Right lung (tissue), 5 donors: ENCODE measurements around the gene MAPK8IP3. TPM values are rescaled to one million over a fixed set of nuclear protein-coding genes. Genes with fewer than 3 reads are reported as not detected.
"Not testable (repeated sequence)": the region's sequence is repeated elsewhere in the genome, so short reads cannot be mapped to it uniquely, and the experiment has no call there.

ENCODE experiments used
- DNase-seq, 2 donors: peaks; one replicate each; pipeline ENCODE4 v3.0.0-alpha.2; 2013
- polyA plus RNA-seq, 5 donors: library from polyadenylated mRNA; unstranded; fragments of 120-200 nt; gene quantifications; one replicate each; pipeline versions ENCODE4 v1.2.1 to v1.2.3, GENCODE V29; 2013; ENCODE audit warnings: inconsistent platforms in 1 of 5, low replicate concordance in 1 of 5; ENCODE audit not compliant: insufficient read length in 5 of 5, insufficient read depth in 1 of 5

MAPK8IP3 gene
- polyA plus RNA-seq, 5 donors, result 45.3 to 74.0 (median 61.9) TPM

DNA sequence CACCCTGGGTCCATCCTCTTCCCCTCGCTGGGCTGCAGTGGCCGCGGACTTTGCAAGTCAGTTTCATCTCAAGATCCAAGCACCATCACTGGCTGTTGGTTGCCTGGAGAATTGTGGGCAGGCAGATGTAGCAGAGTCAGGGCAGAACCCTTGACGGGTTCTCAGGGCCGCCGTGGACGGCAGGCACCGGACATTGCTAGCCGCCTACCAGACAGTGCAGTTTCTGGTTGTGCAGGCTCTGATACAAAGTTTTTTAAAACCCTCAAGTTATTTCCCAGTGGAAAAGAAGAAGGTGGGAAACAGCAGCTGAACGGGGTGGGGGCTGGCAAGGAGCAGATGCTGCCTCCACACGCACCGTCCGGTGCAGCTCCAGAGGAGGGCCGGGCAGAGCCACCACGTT lies 3.4 kb downstream of the MAPK8IP3 start:
- DNase-seq, result no peak

DNA sequence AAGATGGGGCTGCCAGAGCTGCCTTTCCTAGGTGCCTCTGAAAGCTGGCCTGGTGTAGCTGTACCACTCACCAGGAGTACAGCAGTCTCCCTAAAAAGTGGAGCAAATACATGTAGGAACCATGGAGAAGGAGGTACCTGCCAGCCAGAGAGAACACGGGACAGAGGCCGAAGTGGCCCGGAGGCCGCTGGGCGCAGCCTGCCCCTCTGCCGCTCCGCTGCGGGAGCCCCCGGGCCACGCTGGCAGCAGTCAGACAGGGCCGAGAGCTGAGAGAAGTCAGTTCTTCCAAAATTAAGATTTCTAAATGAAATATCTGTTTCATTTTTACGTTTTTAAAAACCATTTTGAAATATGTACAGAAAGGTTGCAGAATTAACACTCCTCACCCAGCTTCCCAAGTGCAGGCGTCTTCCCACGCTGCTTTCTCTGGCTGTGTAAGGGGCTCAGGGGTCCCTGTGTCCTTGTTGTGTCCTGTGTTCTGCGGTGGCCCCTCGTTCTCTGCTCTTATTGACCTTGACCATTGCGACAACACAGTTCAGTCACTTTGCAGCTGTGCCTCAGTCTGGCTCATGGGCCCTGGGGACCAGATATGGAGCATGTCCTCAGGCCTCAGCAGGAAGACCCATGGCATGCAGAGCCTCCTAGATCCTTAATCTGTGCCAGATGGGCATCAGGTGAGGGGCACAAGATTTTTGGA lies 5.0 kb downstream of the MAPK8IP3 start:
- no peak for DNase-seq

DNA sequence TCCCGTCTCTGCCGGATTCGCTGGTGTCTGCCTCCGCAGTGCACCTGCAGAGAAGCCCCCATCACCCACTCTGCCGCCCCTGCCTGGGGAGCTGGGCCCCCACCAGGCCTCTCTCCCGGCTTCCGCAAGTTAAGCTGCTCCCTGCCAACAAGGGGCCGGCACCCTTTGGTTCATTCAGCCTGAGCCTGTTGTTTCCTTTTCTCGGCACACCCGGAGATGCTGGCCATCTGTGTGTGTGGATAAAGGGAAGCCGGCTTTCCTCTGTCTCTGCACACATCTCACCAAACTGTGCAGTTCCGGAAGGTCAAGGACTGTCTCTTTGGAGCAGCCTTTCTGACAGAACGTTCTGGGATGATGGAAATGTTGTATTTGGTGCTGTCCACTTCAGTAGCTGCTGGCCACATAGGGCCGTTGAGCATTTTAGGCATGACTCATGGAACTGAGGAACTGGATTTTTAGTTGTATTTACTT lies 6.8 kb downstream of the MAPK8IP3 start:
- DNase-seq, result no peak

DNA sequence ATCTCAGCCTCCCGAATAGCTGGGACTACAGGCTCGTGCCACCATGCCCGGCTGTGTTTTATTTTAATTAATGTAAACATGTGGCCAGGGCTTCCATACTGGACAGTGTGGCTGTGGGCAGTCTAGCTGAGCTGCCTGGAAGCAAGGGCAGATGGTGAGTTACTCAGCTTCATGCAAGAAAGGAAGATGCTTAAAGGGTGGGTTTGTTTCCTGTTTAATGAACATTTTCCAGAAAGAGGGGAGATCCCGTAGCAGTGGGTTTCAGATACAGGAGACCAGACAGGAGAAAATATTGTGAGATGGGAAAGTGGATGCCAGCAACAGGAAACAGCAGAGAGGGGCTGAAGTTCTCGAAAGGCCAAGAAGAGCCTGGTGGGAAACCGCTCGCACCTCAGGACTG lies 7.3 kb downstream of the MAPK8IP3 start:
- DNase-seq, result no peak

DNA sequence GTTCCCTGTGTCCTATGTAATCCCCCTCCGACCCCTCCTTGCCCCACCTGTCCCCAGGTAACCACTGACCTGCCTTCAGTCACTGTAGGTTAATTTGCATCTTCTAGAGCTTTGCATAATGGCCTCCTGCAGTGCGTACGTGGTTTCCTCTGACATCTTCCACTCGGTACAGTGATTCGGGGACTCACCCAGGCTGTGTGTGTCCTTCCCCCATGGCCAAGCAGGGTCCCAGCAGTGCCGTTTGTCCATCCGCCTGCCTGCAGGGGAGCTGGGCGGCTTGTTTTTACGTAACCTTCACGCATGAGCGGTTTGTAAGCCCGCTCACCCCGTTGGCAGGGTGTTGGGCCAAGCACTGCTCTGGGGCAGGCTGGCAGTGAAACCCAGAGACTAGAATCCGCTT lies 7.9 kb downstream of the MAPK8IP3 start:
- DNase-seq, result no peak

DNA sequence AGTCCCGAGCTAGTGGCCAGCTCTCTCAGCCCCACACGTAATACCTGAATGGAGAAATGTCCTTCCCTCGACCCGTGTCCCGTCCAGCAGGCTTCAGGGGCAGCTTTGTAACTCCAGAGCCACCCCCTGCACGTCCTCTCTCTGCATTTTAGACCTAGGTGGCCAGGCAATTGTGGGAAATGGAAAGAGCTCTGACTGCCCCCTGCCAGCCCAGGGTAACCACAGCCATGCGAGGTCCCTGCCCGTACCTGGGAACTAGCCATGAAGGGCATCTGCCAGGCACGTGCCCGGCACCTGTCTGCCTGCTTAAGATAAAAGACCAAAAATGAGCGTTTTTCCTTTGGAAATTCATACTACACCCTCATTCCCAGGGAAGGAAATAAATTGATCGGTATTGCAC lies 9.2 kb downstream of the MAPK8IP3 start:
- no peak for DNase-seq

DNA sequence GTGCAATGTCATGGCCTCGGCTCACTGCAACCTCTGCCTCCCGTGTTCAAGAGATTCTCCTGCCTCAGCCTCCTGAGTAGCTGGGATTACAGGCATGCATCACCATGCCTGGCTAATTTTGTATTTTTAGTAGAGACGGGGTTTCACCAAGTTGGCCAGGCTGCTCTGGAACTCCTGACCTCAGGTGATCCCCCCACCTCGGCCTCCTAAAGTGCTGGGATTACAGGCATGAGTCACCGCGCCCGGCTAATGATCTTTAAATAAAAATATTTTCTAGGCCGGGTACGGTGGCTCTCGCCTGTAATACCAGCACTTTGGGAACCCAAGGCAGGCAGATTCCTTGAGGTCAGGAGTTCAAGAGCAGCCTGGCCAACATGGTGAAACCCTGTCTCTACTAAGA lies 12.2 kb downstream of the MAPK8IP3 start:
- not testable (repeated sequence) for DNase-seq

DNA sequence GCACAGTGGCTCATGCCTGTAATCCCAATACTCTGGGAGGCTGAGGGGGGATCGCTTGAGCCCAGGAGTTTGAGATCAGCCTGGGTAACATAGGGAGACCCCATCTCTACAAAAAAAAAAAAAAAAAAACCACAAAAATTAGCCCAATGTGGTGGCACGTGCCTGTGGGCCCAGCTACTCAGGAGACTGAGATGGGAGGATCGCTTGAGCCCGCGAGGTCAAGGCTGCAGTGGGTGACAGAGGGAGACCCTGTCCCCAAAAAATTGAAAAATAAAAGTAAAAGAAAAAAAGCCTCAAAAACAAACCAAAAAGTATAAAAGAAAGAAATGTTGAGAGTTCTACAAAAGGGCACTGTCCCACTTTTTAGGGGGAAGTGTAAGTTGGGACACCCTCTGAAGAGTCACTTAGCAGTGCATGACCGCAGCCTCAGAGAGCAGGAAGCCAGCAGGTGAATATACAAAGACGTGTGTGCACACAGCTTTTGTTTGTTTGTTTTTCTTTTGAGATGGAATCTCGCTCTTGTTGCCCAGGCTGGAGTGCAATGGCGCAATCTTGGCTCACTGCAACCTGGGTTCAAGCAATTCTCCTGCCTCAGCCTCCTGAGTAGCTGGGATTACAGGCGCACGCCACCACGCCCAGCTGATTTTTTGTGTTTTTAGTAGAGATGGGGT lies 13.7 kb downstream of the MAPK8IP3 start:
- not testable (repeated sequence) for DNase-seq

DNA sequence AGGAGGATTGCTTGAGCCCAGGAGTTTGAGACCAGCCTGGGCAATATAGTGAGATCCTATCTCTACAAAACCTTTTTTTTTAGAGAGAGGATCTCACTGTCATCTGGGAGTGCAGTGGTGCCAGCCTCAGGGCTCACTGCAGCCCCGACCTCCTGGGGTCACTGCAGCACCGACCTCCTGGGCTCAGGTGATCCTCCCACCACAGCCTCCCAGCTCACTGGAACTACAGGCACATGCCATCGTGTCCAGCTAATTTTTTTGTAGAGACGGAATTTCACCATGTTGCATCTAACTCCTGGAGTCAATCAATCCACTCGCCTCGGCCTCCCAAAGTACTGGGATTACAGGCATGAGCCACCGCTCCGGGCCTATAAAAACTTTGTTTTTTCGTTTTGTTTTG lies 15.4 kb downstream of the MAPK8IP3 start:
- DNase-seq, result no peak

DNA sequence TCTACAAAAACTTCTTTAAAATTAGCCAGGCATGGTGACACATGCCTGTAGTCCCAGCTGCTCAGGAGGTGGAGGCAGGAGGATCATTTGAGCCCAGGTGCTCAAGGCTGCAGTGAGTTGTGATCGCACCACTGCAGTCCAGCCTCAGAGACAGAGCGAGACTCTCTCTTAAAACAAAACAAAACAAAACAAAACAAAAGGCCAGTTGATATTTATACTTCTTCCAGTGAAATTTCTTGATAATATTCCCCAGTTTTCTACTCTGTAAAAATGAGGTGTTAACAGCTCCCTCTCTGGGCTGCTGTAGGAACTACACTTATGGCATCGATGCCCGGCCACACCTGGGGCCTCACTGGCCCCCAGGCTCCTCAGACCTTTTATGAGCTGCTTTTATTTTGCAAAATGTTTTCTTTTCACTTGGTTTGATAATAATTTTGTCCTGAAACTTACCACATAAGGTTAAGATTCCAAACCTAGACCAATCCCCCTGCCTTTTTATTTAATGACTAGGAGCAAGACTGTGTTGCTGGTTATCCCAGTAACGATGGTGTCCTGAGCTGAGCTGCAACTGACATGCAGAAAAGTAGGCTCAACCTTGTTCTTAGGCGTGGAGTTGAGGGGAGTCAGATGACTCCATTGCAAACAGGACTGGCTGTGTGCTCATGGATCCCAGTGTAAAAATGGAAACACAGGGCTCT lies 17.6 kb downstream of the MAPK8IP3 start:
- DNase-seq, result no peak

DNA sequence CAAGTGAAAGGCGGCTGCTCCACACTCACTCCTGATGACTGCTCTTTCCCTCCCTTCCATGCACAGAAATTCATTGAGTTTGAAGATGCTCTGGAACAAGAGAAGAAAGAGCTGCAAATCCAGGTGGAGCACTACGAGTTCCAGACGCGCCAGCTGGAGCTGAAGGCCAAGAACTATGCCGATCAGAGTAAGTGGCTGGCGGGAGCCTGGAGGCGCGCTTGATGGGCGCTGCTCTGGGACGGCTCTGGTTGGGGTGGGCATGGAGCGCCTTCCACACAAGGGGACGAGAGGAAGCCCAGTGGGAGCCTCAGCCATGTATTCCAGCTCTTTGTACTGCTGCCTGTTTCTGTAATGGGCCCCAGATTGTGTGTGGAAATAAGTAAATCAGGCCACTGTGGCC lies 18.5 kb downstream of the MAPK8IP3 start:
- no peak for DNase-seq

DNA sequence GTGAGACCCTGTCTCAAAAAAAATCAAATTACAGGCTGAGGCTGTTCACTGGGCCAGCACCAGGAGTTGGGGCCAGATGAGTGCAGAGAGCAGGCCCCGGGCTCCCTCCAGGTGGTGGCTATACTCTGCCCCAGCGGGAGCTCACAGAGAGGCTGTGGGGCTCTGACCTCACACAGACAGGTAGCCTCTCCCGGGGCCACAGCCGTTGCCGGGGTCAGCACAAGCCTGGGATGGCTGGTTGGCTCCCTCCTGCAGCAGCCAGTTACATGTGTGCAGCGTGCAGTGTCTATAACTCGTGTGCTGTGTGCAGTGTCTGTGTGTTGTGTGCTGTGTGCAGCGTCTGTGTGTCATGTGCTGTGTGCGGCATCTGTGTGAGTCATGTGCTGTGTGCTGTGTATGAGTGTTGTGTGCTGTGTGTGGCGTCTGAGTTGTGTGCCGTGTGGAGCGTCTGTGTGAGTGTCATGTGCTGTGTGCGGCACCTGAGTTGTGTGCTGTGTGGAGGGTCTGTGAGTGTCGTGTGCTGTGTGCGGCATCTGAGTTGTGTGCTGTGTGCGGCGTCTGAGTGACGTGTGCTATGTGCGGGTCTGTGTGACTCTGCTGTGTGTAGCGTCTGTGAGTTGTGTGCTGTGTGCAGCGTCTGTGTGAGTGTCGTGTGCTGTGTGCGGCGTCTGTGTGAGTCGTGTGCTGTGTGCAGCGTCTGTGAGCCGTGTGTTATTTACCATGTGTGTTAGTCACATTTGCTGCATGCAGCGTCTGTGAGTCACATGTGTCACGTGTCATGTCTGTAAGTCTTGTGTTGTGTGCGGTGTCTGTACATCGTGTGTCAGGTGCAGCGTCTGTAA lies 20.9 kb downstream of the MAPK8IP3 start:
- DNase-seq, result no peak

DNA sequence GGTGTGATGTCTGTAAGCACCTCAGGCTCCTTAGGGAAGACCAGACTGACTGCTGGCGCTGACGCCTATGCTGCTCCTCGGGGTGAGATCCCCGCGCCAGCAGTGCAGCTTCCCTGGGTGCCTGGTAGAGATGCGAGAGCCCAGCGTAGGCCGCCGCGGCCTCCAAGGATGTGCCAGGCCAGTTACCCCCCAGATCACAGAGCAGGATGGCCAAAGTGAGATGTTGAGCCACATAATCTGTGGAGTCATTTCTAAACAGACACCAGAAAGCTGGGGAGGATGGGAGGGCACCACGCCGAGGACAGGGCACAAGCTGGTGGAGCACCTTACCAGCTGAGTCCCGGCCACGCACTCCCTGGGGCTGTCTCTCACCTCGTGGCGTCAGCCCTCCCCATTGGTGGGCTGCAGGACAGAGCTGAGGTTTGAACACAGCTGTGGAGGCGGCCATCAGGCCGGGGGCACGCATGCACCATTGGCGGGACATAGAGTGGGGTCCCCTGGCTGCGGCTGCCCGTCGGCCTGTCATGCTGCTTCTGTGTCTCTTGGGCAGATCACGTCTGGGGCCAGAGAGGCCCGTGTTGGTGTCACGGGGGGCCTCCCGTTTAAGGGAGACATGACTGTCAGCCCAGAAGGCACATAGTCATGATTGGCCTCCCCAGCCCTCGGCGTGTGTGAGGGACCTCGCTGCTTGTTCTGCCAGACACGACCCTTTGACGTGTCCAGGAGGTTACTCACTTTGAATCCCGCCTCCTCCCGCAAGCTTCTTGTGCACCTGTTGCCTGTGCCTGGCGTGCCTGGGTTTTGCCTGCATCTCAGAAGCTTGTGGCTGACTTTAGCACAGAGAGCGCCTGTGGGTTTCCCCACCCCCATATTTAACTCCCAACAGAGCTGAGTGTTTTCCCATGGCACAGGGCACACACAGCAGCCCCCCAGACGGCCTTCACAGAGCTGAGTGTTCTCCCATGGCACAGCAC lies 21.9 kb downstream of the MAPK8IP3 start:
- no peak for DNase-seq

DNA sequence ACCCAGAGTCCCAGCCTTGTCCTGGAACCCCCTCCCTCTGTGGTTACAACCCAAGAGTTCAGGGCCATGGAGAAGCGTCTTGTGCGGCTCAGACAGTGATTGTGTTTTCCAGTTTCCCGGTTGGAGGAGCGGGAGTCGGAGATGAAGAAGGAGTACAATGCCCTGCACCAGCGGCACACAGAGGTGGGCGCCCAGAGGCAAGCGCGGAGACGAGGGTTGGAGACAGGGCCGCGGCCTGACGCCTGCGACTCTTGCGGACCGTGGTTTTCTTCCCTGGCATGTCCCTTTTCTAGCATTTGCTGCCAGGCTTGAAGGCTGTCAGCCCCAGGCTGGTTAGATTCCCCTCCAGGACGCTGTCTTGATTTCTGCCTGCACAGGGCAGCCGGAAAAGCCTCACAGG lies 23.0 kb downstream of the MAPK8IP3 start:
- DNase-seq, result no peak

DNA sequence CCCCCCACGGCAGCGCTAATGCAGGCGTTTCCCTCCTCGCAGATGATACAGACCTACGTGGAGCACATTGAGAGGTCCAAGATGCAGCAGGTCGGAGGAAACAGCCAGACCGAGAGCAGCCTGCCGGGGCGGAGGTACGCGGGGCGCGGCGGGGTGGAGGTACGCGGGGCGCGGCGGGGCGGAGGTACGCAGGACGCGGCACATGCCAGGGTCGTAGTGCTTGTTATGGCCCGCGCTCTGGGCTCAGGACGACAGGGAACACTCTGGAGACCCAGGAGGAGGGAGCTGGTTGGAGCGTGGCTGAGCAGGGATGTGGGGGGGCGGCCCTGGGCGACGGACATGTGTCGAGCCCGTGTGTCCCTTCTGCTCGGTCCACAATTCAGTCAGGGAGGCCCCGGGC lies 23.4 kb downstream of the MAPK8IP3 start:
- no peak for DNase-seq

DNA sequence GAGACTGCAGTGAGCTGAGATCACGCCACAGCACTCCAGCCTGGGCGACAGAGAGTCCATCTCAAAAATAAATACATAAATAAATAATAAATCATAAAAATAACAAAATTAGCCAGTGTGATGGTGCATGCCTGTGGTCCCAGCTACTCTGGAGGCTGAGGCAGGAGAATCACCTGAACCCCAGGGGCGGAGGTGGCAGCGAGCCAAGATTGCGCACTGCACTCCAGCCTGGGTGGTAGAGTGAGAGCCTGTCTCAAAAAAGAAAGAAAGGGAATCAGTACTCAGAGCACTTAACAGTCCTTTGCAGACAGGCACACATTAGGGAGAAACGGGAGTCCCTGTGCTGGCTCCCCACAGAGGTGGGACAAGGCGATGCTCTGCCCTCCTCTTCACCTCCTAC lies 25.1 kb downstream of the MAPK8IP3 start:
- no peak for DNase-seq

DNA sequence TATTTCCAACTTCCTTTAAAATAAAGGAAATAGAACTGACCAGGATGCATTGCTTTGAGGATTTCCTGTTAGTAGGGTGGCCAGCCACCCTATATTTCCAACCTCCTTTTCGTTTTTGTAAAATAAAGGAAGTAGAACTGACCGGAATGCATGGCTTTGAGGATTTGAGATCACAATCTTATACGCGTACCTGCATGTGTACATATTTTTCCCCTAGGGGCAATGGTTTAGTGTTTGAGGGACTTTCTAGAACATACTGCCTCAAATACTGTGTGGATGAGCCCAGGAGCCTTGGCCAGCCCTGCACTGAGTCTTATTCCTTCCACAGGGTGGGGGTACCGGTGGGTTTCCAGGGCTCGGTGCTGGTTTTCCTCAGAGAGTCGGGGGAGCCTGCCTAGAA lies 25.6 kb downstream of the MAPK8IP3 start:
- no peak for DNase-seq

DNA sequence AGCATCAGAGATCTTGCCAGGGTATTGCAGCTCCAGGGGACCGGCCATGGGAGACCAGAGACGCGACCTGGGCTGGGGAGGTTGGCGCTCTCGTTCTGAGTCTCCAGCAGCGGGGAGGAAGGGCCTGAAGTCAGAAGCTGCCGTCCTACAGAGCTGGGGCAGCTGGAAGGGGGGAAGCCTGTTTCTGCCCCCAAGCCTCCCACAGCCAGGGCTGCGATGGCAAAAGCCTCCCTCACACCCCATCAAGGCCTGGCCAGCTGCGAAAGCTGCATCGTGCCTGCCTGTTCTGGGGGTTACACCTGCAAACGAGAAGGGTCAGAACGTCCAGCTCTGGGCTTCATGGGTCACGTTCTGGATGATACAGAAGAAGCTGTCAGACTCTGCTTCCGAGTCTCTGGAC lies 26.1 kb downstream of the MAPK8IP3 start:
- DNase-seq, result no peak

DNA sequence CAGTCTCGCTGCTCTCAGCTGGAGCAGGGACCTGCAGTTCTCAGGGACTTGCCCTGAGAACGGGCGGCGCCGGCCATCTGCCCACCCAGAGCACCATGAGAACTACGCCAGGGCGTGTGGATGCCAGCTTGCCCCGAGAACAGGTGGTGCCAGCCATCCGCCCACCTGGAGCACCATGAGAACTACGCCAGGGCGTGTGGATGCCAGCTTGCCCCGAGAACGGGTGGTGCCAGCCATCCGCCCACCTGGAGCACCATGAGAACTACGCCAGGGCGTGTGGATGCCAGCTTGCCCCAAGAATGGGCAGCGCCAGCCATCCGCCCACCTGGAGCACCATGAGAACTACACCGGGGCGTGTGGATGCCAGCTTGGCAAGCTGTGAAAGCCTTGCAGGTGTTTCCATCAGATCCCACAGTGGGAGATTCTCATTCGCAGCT lies 26.6 kb downstream of the MAPK8IP3 start:
- DNase-seq, result not testable (repeated sequence)

DNA sequence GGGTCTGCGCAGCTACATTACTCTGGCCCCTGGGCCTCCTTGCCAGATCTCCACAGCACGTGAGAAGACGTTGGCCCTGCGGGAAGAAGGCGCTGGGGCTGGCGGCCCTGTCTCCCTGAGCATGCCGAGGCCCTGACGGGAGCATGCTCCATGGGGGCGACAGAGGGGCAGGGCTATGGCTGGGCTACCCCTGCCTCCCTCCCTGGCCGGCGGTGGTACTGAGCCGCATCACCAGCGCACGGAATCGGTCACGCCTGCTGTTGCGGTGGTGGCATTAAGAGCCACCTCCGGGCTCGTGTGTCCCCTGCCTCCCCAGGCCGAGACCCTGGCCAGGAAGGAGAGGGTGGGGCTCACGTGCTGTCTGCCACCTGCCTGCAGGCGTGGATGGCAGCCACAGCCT lies 28.1 kb downstream of the MAPK8IP3 start:
- no peak for DNase-seq

DNA sequence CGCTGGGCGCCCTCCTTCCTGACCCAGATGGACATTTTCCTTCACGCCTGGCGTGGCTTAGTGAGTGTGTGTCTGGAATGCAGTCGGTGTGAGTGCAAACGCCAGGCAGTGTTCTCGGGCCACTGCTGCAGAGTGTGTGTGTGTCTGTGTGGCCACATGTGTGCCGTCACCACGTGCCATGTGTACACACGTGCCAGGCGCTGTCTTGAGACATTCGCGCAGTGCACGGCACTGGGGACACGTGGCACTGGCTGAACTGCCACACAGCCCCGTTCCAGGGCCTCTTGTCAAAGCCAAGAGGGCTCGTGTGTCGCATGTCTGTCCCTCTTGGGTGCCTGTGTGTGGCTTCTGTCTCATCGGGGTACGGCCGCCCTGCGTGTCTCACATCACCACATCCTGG lies 28.8 kb downstream of the MAPK8IP3 start:
- DNase-seq, result no peak
